SK-N-SH (cell line): ENCODE data around the gene STRADB. TPM values are rescaled to one million over a fixed set of nuclear protein-coding genes. Genes with fewer than 3 reads are reported as not detected.

Experiments
- CTCF ChIA-PET: fragments of 300-600, 350-600 bp; formaldehyde crosslinking; extraction: SDS; loops from one replicate; lab custom pipeline; 2021; lab: Yijun Ruan, JAX
- POLR2A ChIA-PET: fragments of 350-600 bp; sonication (Branson Sonifier 250); formaldehyde crosslinking; extraction: SDS; loops from one replicate; lab custom pipeline; 2020; ENCODE audit warnings: antibody characterized with exemption, inconsistent platforms; lab: Yijun Ruan, JAX
- DNase-seq: peaks from one replicate; pipeline ENCODE4 v3.0.0; 2012
- H2AFZ ChIP-seq: fragments of 200-600 bp; sonication (generic); 2 replicates; pipeline ENCODE4 v1.8.1; 2016; ENCODE audit warnings: antibody characterized with exemption, mild to moderate bottlenecking, low read depth
- H3F3A ChIP-seq: fragments of 200-600 bp; sonication (generic); replicated peaks from 2 replicates; pipeline ENCODE3; 2016; ENCODE audit warnings: antibody characterized with exemption, mild to moderate bottlenecking; ENCODE audit not compliant: insufficient read depth
- H3K27ac ChIP-seq, 2 experiments: fragments of 200-500 bp in 1 of 2; fragments of 200-600 bp in 1 of 2; sonication (Bioruptor generic) in 1 of 2; sonication (generic), shearing (Covaris generic) in 1 of 2; 2 replicates each; pipeline versions ENCODE4 v1.5.1 to v1.6.1; 2014 to 2016; ENCODE audit warnings: low read depth in 2 of 2, inconsistent platforms in 1 of 2, low read length in 1 of 2, mild to moderate bottlenecking in 1 of 2, mixed read lengths in 1 of 2
- H3K27me3 ChIP-seq: fragments of 200-600 bp; sonication (generic), shearing (Covaris generic); 2 replicates; pipeline ENCODE4 v1.6.1; 2016; ENCODE audit warnings: mixed run types; ENCODE audit not compliant: insufficient read depth
- H3K36me3 ChIP-seq, 2 experiments: fragments of 200-500 bp in 1 of 2; fragments of 200-600 bp in 1 of 2; sonication (Bioruptor generic) in 1 of 2; sonication (generic) in 1 of 2; replicated peaks in 1 of 2; 2 replicates each; pipeline versions ENCODE3 to v1.5.1; 2014 to 2016; ENCODE audit warnings: low read length in 1 of 2, mild to moderate bottlenecking in 1 of 2; ENCODE audit not compliant: insufficient read depth in 2 of 2, control insufficient read depth in 1 of 2
- H3K4me1 ChIP-seq, 2 experiments: fragments of 200-500 bp in 1 of 2; fragments of 200-600 bp in 1 of 2; sonication (Bioruptor generic) in 1 of 2; sonication (generic), shearing (Covaris generic) in 1 of 2; 2 replicates each; pipeline versions ENCODE4 v1.5.1 to v1.6.1; 2014 to 2016; ENCODE audit warnings: low read depth in 1 of 2, low read length in 1 of 2, mixed run types in 1 of 2; ENCODE audit not compliant: insufficient read depth in 2 of 2, control insufficient read depth in 1 of 2
- H3K4me2 ChIP-seq: fragments of 200-600 bp; sonication (generic), shearing (Covaris generic); 2 replicates; pipeline ENCODE4 v1.6.1; 2017; ENCODE audit warnings: mixed run types
- H3K4me3 ChIP-seq, 2 experiments: fragments of 200-500 bp in 1 of 2; fragments of 200-600 bp in 1 of 2; sonication (Bioruptor generic) in 1 of 2; sonication (generic), shearing (Covaris generic) in 1 of 2; 2 replicates each; pipeline versions ENCODE4 v1.5.1 to v1.8.1; 2014 to 2016; ENCODE audit warnings: low read depth in 2 of 2, inconsistent platforms in 1 of 2, low read length in 1 of 2, mild to moderate bottlenecking in 1 of 2, mixed read lengths in 1 of 2, moderate library complexity in 1 of 2
- H3K79me2 ChIP-seq: fragments of 200-600 bp; sonication (generic); 2 replicates; pipeline ENCODE4 v1.8.1; 2017; ENCODE audit warnings: mild to moderate bottlenecking; ENCODE audit not compliant: insufficient read depth
- H3K9ac ChIP-seq: fragments of 200-600 bp; sonication (generic); 2 replicates; pipeline ENCODE4 v1.6.1; 2017; ENCODE audit warnings: mixed run types
- H3K9me2 ChIP-seq: fragments of 200-600 bp; sonication (generic); 2 replicates; pipeline ENCODE4 v1.6.1; 2017; ENCODE audit warnings: mixed run types
- H3K9me3 ChIP-seq: fragments of 200-600 bp; sonication (generic); 2 replicates; pipeline ENCODE4 v1.6.1; 2017; ENCODE audit warnings: mixed run types, mild to moderate bottlenecking, moderate library complexity
- H4K20me1 ChIP-seq: fragments of 200-600 bp; sonication (generic); 2 replicates; pipeline ENCODE4 v1.6.1; 2017; ENCODE audit warnings: mild to moderate bottlenecking, mixed run types; ENCODE audit not compliant: insufficient read depth
- EZH2phosphoT487 ChIP-seq: fragments of 200-600 bp; sonication (generic); IDR thresholded peaks from 2 replicates; pipeline ENCODE4 v1.6.1; 2017; ENCODE audit warnings: low read depth, mixed run types, mild to moderate bottlenecking, antibody characterized with exemption, moderate library complexity, borderline replicate concordance
- FOXM1 ChIP-seq: IDR thresholded peaks from 2 replicates; pipeline ENCODE4 v1.4.0; 2012; ENCODE audit warnings: low read depth, mild to moderate bottlenecking
- GATA2 ChIP-seq: sonication (generic); formaldehyde crosslinking; IDR thresholded peaks from 2 replicates; pipeline ENCODE4 v1.5.0; 2020; ENCODE audit warnings: mild to moderate bottlenecking, missing genetic modification reagents
- MAX ChIP-seq: IDR thresholded peaks from 2 replicates; pipeline ENCODE4 v1.4.0; 2012; ENCODE audit warnings: low read depth
- MEF2A ChIP-seq: IDR thresholded peaks from 2 replicates; pipeline ENCODE4 v1.4.0; 2012; ENCODE audit warnings: low read depth, borderline replicate concordance
- NFIC ChIP-seq: IDR thresholded peaks from 2 replicates; pipeline ENCODE4 v1.4.0; 2012; ENCODE audit warnings: borderline replicate concordance
- NRF1 ChIP-seq: IDR thresholded peaks from 2 replicates; pipeline ENCODE4 v1.6.1; 2012; ENCODE audit warnings: low read depth, mild to moderate bottlenecking, low read length
- POLR2AphosphoS5 ChIP-seq: IDR thresholded peaks from 2 replicates; pipeline ENCODE4 v1.6.1; 2012; ENCODE audit warnings: low read depth, low read length
- RCOR1 ChIP-seq: fragments of 150-350 bp; IDR thresholded peaks from 2 replicates; pipeline ENCODE4 v1.6.1; 2017; ENCODE audit warnings: antibody characterized with exemption, low read length
- REST ChIP-seq: IDR thresholded peaks from 2 replicates; pipeline ENCODE4 v1.6.1; 2012; ENCODE audit warnings: mild to moderate bottlenecking, low read depth, low read length, moderate library complexity
- RFX5 ChIP-seq: IDR thresholded peaks from 2 replicates; pipeline ENCODE4 v1.6.1; 2012; ENCODE audit warnings: mild to moderate bottlenecking, improper control_type of control experiment, low read length
- RXRA ChIP-seq: IDR thresholded peaks from 2 replicates; pipeline ENCODE4 v1.4.0; 2012; ENCODE audit warnings: low read depth, mild to moderate bottlenecking, borderline replicate concordance
- TAF1 ChIP-seq: IDR thresholded peaks from 2 replicates; pipeline ENCODE4 v1.6.1; 2012; ENCODE audit warnings: low read depth, mild to moderate bottlenecking, low read length, moderate library complexity, borderline replicate concordance
- ZBTB33 ChIP-seq: IDR thresholded peaks from 2 replicates; pipeline ENCODE4 v1.4.0; 2012; ENCODE audit warnings: low read depth, borderline replicate concordance
- WGBS: methylation state at CpG from one replicate; pipeline ENCODE4 v1.1.6; 2017; ENCODE audit warnings: low lambda C conversion rate; 5-methylcytosine and 5-hydroxymethylcytosine counted together
- polyA plus RNA-seq, 3 experiments: library from polyadenylated mRNA; depleted of rRNA; stranded (reverse); fragments of >200 nt; gene quantifications; 2 replicates each; pipeline ENCODE4 v1.2.3, GENCODE V29; 2012

The STRADB gene
- polyA plus RNA-seq, 1 of the 3 experiments (the other 2 are of a cell fraction) = 27.0 TPM

GRCh38 chr2:201450954-201451291 lies 617 bp upstream of the STRADB start:
- H3K79me2 ChIP-seq = peaks cover 58% of the 10 kb centered on the region

More at GRCh38 chr2:201450954-201451291, 617 bp upstream of the STRADB start:
- POLR2A ChIA-PET = interaction anchor here (0.8 to 1.5 kb wide), 4 partner anchors 11 to 586 kb away, joined by 3 to 5 read pairs (median 4); partner anchors contain the start of gene CLK1
- H3K9me3 ChIP-seq = no peaks in the 10 kb centered on the region
- H3F3A ChIP-seq = peaks cover 4% of the 10 kb centered on the region
- H3K4me1 ChIP-seq = peaks cover 6 to 13% of the 10 kb centered on the region in 2 experiments; a peak in 3 of 4 replicates
- peak overlapping the region; percentile 77 for H2AFZ ChIP-seq
- H3K36me3 ChIP-seq = peaks cover 4 to 8% of the 10 kb centered on the region in 2 experiments
- peak overlapping the region; percentile 86 to 93 for H3K27ac ChIP-seq
- no peaks in the 10 kb centered on the region for H3K9me2 ChIP-seq
- H3K4me3 ChIP-seq = peak overlapping the region; percentile 95 to 98
- peak overlapping the region; percentile 89 for H3K4me2 ChIP-seq
- H4K20me1 ChIP-seq = no peaks in the 10 kb centered on the region
- no peaks in the 10 kb centered on the region for H3K27me3 ChIP-seq
- TF ChIP-seq GATA2 (CRISPR knock-in tag) (no peak), ZBTB33 (no peak), RXRA (no peak), FOXM1 (no peak), EZH2phosphoT487 (no peak), NRF1 (no peak), POLR2AphosphoS5 (no peak), MEF2A (no peak), REST (no peak), TAF1 (no peak), NFIC (no peak), RFX5 (no peak), RCOR1 (no peak), MAX (no peak)
- TF ChIP-seq, all 33 proteins: peak for 0
- DNase-seq = no peak
- WGBS = 6% methylated on average over 3 of the region's 20 CpGs
- H3K9ac ChIP-seq = peak overlapping the region; percentile 88
- CTCF ChIA-PET = interaction anchor here (0.7 to 3.7 kb wide), 4 partner anchors 10 to 219 kb away, joined by 3 to 16 read pairs (median 4); no protein-coding TSS in a partner anchor
